HG02885 (cell line): ENCODE data around the gene UGT2A1.
A peak's percentile ranks its signal among the peaks of the same experiment; 100 is the strongest.
"Not testable (repeated sequence)": the region's sequence is repeated elsewhere in the genome, so short reads cannot be mapped to it uniquely, and the experiment has no call there.

Experiments
- ATAC-seq: cut with Tn5 transposase; IDR thresholded peaks from one replicate; pipeline ENCODE4 v1.9.1; 2021; ENCODE audit warnings: mild to moderate bottlenecking; ENCODE audit not compliant: unreplicated experiment, poor library complexity

UGT2A1 gene

DNA sequence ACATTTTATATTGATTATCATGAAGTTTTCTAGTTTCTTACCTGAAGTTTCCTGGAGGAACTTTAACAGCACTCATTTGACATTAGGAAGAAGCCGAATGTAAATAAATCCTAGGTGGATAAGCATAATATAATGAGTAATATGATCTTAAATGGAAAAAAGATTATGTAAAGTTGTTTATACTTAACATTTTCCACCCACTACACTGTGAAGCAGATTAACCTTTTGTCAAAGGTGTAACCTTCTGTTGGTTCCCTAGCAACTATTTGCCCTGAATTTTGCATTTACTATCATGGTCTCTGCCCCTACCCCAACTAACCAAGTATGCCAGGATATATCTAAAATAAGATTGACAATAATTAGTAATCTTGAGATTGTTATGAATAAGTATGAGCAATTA is at the start of gene UGT2A1:
Gene UGT2A1, minus strand, starts transcription at position 101 of the 400 bp plus-strand sequence. CDS start 5,603 bp downstream, outside the sequence.
- ATAC-seq = no peak

DNA sequence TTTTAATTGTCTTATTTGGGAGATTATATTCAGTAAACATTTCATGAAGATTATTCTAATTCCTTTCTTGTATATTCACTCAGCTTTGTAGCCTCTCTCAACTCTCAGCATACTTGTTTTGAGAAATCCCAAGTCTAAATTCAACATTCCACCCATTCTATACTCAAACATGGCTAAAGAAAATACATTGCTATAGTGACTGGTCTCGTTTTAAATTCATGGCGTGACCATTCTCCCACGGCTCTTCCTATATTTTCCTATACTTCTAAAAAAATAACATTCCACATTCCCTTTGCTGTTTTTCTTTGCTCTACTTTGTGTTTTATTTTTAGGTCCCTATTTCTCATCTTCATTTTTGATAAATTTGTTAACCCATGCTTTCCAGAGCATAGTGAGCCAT is 49.2 kb upstream of the UGT2A1 start:
- ATAC-seq = no peak

DNA sequence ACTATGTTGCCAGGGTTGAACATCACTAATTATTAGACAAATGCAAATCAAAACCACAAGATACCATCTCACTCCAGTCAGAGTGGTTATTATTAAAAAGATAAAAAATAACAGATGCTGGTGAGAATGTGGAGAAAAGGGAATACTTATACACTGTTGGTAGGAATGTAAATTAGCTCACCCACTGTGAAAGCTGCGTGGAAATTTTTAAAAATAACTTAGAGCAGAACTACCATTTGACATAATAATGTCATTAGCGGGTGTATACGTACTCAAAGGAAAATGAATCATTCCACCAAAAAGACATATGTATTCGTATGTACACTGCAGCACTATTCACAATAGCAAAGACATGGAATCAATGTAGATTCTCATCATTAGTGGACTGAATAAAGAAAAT is 48.6 kb upstream of the UGT2A1 start:
- ATAC-seq = no peak

DNA sequence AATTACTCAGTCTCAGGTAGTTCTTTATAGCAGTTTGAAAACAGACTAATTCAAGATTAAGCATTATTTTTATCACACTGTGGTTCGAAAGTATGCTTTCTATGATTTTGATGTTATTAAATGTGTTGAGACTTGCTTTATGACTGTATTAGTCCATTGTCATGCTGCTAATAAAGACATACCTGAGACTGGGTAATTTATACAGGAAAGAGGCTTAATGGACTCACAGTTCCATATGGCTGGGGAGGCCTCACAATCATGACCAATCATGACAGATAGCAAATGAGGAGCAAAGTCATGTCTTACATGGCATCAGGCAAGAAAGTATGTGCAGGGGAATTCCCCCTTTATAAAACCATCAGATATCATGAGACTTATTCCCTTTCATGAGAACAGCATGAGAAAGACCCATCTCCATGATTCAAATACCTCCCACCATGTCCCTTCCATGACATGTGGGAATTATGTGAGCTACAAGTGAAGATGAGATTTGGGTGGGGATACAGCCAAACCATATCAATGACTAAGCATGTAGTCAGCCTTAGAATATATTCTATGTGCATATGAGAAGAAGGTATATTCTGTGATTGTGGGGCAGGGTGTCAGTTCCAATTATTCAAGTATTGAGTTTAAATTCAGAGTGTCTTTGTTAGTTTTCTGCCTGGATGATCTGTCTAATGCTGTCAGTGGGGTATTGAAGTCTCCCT is 44.6 kb upstream of the UGT2A1 start:
- no peak for ATAC-seq

DNA sequence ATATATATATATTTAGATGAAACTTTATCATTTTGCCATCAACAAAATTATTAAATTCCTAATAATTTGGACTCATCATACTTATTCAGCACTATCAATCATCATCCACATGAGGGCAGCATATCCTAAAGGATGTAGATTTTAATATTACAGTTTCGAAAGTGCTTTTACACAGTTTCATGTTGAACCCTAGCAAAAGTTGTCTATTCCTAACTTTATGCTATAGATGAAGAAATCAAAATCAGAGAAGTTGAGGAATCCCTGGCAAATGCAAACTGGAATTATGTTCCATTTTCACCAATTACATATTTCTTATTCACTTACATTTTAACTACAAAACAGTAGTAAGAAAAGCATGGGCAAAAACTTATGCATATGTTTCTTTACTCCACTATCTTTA is 36.6 kb upstream of the UGT2A1 start:
- peak; percentile 76 for ATAC-seq

DNA sequence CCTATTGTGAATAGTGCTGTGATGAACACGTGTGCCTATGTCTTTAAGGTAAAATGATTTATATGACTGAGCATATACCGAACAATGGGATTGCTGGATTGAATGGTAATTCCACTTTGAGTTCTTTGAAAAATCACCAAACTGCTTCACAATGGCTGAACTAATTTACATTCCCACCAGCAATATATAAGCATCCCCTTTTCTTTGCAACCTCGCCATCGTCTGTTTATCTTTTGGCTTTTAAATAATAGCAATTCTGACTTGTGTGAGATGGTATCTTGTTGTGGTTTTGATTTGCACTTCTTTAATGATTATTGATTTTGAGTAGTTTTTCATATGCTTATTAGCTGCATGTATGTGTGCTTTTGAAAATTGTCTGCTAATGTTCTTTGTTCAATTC is 31.8 kb upstream of the UGT2A1 start:
- no peak for ATAC-seq

DNA sequence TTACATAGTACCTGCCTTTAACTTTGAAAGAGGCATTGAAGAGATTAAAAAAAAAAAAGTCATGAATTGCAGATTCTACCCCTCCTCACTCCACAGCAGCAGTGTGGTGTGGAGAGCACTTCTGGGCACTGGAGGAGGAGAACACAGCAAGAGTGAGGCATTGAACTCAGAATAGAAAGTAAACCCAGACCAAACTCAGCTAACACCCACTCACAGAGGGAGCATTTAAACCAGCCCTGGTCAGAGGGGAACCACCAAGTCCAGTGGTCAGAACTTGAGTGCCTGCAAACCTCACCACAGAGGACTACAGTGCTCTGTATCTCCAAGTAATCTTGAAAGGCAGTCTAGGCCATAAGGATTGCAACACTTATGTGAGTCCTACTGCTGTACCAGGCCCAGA is 15.6 kb upstream of the UGT2A1 start:
- peak; percentile 73 for ATAC-seq

DNA sequence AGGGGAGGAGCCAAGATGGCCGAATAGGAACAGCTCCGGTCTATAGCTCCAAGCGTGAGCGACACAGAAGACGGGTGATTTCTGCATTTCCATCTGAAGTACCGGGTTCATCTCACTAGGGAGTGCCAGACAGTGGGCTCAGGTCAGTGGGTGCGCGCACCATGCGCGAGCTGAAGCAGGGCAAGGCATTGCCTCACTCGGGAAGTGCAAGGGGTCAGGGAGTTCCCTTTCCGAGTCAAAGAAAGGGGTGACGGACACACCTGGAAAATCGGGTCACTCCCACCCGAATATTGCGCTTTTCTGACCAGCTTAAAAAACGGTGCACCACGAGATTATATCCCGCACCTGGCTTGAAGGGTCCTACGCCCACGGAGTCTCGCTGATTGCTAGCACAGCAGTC is 11.0 kb upstream of the UGT2A1 start:
- not testable (repeated sequence) for ATAC-seq

DNA sequence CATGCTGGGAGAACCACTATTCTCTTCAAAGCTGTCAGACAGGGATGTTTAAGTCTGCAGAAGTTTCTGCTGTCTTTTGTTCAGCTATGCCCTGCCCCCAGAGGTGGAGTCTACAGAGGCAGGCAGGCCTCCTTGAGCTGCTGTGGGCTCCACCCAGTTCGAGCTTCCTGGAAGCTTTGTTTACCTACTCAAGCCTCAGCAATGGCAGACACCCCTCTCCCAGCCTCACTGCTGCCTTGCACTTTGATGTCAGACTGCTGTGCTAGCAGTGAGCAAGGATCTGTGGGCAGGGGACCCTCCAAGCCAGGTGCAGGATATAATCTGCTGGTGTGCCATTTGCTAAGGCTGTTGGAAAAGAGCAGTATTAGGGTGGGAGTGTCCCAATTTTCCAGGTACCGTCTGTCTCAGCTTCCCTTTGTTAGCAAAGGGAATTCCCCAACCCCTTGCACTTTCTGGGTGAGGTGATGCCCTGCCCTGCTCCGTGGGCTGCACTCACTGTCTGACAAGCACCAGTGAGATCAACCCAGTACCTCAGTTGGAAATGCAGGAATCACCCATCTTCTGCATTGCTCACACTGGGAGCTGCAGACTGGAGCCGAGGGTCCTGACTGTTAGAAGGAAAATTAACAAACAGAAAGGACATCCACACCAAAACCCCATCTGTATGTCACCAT is 8.2 kb upstream of the UGT2A1 start:
- not testable (repeated sequence) for ATAC-seq

DNA sequence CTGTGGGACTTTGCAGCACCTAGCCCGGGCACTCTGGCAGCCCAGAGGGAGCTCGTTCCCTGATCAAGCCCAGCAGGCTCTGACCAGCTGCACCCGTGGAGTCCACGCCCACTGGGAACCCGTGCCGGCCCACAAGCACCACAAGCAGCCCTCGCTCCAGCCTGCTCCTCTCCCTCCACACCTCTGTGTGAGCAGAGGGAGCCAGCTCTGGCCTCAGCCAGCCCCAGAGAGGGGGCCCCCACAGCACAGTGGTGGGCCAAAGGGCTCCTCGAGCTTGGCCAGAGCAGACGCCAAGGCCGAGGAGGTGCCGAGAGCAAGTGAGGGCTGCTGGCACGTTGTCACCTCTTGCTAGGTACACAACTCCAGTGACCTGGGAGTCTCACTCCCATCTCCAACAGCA is 5.1 kb upstream of the UGT2A1 start:
- no peak for ATAC-seq

DNA sequence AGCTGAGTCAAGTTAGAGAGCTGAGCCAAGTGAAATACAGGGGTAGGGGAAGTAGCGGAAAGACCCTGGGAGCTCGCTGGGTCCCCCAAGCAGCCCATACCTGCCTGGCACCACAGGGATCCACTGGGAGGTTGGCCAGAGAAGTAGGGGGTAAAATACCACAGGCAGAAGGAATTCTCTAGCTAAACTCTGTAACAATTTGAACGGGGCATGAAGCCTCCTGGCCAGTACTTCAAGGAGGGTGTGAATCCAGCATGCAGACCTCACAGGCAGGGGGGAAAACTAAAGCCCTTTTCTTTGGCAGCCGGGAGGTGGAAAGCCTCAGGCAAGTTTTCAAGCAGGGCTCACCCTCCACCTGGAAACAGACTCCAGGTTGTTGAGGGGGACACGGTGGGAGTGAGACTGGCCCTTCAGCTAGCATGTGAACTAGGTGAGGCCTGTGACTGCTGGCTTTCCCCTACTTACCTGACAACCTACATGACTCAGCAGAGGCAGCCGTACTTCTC is 3.7 kb upstream of the UGT2A1 start:
- ATAC-seq = no peak

DNA sequence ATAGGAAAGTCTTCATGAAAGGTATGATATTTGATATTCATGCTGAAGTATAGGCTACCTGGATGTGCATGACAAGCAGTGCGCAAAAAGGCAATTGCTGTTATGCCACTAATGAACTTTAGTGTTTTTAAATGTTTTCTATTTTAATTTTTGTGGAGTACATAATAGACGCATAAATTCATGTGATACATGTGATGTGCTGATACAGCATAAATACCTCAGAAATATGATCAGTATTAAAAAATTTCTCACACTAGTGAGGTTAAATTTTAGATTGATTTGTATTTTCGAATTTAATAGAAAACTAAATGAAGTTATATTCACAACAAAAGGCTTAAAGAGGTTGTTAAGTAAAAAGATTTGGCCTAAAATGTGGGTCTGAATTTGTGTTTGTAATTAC is 2.2 kb downstream of the UGT2A1 start:
- ATAC-seq = no peak

DNA sequence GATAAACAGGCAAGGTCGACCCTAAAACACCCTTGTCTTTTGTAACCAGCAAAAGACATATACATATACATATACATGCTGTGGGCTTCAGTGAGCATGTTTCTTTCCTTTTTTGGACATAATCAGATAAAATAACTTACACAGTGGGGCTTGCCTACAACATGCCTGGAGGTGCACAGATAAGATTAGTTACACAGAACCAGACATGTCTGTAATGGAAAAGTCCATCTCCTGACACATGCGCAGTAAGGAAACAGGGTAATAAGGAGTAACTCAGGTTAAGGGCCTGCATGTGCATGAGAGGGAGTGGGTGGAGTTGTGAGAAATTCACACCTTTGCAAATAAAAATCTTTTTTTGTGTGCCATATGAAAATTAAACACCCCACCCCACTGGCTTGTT is 3.4 kb downstream of the UGT2A1 start:
- no peak for ATAC-seq

DNA sequence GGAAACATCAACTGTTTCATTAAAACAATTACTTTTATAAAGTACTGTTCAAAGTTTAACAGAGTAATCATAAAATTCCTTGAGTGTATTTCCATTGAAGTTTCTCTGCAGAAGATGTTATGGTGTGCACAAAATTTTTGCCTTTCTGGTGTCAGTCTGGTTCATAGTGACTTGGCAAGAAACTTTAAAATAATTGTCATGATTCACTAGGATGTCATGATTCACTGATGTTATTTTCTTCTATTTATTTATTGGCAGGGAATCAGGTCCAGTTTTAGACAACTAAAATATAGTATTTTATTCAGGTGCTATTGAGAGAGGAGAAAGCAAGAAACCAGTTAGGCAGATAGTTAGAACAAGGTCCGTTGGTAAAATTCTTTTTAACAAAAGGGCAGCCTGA is 3.8 kb downstream of the UGT2A1 start:
- ATAC-seq = no peak

DNA sequence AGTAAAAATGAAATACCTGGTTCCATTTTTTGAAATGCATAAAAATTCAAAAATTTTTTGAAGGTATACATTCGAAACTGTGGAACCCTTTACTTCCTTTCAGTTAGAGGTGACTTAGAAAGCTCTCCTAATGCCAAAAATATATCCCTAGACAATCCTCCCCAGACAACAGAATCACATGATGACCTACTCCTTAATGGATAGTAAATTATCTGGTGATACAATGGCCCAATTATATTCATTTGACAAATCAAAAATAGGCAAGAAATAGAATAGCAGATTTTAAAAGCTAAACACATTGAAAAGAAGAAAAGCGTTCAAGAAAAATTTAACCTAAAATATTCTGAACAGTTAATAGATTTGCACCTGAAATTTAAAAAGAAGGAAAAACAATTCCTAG is 10.1 kb downstream of the UGT2A1 start:
- no peak for ATAC-seq

DNA sequence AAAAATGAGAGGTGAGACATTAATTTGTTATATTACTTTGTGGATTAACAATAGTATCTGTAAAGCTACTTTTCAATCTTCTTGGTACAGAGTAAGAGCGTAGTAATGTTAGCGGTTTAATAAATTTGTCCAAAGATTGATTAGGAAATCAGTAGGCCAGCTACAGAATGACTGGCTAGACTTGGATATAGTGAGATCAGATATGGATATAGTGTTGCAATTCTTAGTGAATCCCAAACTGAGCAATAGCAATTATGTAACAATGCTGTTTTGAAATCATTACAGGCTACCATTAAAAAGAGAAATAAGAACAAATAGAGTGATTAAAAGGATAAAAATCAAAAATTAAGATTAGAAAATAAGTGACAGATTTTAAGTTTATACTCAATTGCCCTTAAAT is 12.8 kb downstream of the UGT2A1 start:
- ATAC-seq = no peak

DNA sequence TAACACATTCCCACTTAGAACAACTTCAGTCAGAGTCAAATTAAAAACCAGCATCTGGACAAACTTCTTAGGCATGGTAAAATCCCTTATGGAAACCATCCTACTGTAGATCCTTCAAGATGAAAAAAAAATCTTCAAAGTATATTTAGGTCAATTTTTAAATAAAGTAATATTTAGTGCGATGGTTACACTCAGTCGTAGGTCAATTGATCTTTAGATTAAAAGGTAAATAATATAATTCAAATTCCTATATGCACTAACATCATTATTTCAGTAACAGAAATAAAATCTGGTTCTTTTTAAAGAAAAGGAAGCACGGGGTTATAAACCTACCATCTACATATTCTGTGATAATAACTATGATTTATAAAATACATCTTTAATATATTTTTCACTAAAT is 13.5 kb downstream of the UGT2A1 start, which contains the start of gene UGT2A2:
Gene UGT2A2, minus strand, starts transcription at position 101 of the 400 bp plus-strand sequence. Its CDS starts 2 bp downstream, at position 99.
- no peak for ATAC-seq

DNA sequence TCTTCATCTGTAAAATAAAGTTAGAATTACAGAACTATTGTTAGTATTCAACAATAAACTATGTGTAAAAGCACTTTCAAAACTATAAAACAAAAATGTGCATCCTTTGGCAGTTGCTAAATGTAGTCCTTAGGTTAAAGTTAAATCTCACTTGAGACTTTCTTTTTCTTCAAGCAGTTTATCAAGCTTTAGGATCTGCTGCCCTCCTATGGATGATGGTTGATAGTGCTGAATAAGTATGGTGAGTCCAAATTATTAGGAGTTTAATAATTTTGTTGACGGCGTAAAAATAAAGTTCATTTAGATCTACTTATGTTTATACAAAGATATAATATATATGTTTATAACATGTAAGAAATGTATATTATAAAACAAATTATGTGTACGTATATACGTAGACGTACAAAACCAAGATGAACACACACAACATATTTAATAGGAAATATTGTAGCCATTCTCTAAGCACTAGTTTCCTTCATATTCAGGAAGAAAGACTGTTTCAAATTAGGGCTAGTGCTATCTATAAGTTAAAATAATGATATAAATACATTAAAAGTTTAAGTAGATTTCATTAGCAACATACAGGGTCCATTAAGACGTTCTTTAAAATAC is 35.9 kb downstream of the UGT2A1 start:
- no peak for ATAC-seq

DNA sequence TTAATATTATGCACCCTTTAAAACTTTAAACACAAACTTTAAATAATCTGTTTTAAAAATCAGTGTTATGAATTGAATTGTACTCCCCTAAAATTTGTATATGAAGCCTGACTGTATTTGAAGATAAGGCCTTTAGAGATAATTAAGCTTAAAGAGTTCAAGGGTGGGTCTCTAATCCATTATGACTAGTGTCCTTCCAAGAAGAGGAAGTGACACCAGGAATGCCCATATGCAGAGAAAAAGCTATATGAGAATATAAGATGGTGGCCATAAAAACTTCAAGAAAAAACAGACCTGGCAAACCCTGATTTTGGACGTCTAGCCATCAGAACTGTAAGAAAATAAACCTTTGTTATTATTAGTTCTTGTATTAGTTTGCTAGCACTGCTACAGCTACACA is 42.6 kb downstream of the UGT2A1 start:
- no peak for ATAC-seq

DNA sequence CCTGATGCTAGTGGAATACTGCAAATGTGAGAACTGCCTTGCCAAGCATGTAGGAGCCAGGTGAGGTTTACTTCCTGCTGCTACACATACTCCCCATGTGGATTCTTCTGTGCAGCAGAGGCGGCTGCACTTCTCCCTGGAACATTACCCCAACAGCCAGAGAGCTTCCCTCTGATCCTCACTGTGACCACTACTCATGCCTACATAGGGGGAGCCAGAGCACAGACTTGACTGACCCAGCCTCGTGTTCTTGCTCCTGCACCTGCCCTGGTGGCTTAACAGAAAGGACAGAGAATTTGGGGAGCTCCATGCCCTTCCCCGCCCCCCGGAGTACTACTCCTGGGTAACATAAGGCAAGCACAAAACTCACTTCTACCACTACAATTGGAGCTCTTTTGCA is 52.0 kb downstream of the UGT2A1 start:
- no peak for ATAC-seq

DNA sequence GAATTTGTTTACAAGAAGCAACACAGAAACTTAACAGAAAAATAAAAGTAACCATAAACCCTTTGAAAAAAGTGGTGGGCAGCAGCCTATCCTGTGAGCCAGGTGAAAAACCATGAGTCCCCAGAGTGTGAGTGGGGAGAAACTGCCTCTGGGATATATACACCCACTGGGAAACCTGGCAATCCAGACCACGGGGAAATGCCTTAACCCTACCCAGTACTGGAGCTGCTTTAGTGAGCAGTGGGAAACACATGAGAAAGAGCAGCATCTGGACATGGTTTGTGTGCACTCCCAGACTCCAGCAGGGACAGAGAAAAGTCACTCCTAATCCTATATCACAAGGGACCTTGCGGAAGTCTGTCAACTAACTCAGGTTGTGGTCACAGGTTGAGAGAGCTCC is 53.0 kb downstream of the UGT2A1 start:
- ATAC-seq = no peak
